Activated CD4-positive, alpha-beta T cell treated with anti-CD3 and anti-CD28 coated beads, Interleukin-2, Interleukin-6, amounts not matched to agents 100 ng/mL and 50 ng/mL, durations not matched to agents 16 hours and 8 hours (primary cell): ENCODE results near the gene FBLN2.

Source experiments
- DNase-seq: peaks from one replicate; pipeline ENCODE4 v3.0.0-alpha.2; 2020

Gene FBLN2

DNA sequence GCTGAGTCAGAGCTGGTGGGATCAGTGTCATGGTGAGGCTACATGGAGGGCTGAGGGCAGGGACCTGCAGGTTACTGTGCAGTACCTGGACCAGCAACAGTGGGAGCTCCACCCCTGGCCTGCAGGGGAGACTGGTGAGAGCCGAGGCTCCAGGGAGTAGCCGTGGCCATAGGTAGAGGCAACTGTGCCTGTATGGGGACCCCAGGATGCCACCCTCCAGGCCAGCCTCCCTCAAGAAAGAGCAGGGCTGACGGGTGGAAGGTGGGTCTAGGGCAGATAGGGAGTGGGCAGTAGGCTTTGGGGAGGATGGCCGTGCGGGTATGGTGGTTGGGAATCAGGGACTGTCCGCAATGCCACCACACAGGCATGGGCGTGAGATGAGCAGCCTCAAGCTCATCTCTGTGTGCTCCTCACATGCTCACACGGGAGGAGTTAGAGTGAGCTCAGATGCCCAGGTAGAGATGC, 35.5 kb downstream of the FBLN2 start:
- no peak for DNase-seq

DNA sequence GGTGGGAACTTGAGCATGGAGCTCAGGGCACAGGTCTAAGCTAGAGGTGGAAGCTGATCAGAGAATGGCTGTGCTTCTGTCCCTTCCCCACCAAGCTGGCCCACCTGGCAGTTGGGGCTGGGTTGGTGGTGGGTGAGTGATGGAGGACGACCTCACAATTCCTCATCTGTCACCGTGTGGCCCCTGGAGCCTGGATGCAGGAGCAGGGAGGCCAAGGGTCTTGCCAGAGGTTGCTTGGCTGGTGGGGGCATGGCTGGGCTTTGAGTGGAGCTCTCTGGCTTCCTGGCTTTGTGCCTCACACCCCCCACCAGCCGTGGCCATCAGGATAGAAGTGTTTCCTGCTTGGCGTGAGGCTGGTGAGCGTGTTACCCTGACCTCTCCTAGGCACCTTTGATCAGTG, 36.0 kb downstream of the FBLN2 start:
- DNase-seq = no peak

DNA sequence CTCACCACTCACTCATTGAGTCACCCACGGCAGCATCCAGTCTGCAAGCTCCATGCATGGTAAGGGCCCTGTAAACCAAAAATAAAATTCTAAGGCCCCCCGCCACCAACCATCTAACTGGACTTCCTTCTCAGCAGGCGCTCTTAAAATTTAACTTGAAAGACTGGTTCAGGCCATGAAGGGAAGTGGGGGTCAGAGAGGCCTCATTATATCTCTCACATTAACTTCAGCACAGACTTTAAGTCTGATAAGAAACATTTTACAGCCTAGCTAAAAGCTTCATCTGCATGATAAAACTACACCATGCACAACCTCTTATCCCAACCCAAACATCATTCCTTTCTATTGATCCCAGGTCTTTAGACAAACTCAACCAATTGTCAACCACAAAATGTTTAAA, 38.5 kb downstream of the FBLN2 start:
- no peak for DNase-seq

DNA sequence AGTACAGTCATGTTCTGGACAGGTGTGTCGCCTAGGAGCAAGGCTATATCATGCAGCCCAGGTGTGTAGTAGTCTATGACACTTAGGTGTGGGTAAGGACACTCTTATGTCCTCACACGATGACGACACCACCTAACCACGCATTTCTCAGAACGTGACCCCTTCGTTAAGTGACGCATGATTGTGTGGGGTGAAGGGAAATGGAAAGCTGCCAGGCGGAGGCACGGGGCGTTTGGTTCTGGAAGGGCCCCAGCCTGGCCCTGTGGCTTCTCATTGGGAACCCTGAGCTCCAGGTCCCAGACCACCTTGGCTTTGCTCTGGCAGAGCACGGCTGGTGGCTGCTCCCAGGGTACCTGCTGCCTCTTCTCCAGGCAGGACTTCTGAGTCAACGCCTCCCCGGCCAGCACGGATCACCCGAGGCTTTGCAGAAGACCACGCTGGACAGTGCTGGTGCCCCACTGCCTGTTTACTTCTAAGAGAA, 39.3 kb downstream of the FBLN2 start:
- no peak for DNase-seq

DNA sequence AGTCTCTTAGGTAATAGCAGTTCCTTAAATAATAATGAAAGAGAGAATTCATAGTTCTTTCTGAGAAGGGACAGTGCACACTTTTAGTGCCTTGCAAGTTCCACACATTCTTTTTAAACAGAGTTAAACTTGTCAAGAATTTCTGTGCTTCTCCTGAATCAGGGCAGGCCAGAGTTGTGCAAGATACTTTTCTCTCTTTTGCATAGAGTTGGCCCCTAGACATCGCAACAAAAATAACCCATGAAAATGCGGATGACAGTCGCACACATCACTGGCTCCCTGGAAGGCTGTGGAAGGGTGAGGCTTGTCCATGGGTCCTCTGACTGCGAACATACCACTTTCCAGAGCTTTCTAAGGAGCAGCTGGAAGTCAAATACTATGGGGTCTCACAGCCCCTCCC, 40.1 kb downstream of the FBLN2 start:
- DNase-seq = no peak

DNA sequence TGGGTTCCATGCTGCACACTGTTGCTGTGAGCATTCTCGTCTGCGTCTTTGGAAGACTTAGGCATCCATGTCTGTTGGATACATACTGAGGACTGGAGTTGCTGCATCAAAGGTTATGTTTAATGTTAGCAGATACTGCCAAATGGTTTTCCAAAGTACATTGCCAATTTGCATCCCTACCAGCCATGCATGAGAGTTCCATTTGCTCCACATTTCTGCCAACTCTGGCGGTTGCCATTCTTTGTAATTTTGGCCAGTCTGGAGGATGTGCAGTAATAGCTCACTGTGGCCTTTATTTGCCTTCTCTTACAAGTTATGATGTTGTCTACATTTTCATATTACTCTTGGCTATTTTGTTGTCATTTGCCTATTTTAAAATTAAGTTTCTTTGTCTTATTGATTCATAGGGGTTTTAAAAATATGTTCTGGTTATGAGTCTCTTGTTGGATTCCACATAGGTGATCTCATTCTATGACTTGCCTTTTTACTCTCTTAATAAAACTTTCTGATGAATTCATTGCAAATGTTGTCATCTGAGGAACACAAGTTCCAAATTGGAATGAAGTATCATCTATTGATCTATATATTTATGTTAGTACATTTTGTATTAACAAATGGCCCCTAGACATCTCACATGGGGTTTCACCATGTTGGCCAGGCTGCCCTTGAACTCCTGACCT, 42.1 kb downstream of the FBLN2 start:
- DNase-seq = no peak

DNA sequence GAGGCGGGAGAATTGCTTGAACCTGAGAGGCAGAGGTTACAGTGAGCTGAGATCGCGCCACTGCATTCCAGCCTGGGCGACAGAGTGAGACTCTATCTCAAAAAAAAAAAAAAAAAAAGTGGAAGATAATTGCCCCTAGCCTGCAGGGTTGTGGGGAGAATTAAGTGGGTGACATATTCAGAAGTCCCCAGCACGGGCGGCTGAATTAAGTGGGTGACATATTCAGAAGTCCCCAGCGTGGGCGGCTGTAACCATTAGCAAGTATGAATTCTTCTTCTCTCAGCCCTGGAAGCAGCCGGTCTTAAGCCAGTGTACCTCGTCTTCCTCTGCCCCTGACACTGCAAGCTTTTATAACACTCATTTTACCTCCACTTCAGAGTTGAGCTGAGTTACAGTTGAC, 44.7 kb downstream of the FBLN2 start:
- DNase-seq = no peak

DNA sequence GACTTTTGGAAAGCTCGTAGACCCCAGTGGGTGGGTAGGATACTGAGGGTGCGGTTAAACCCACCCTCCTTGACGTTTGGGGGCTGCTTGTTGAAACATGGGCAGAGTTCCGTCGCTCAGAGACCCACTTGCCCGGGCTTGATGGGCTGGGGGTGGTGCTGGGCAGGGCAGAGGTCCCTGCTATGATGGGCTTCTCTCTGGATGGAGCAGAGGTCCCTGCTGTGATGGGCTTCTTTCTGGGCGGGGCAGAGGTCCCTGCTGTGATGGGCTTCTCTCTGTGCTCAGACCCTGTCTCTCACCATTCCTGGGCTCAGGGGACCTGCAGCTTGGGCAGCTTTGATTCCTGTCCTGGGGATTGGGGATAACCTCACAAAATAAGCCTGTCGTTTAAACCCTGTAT, 45.2 kb downstream of the FBLN2 start:
- DNase-seq = no peak

DNA sequence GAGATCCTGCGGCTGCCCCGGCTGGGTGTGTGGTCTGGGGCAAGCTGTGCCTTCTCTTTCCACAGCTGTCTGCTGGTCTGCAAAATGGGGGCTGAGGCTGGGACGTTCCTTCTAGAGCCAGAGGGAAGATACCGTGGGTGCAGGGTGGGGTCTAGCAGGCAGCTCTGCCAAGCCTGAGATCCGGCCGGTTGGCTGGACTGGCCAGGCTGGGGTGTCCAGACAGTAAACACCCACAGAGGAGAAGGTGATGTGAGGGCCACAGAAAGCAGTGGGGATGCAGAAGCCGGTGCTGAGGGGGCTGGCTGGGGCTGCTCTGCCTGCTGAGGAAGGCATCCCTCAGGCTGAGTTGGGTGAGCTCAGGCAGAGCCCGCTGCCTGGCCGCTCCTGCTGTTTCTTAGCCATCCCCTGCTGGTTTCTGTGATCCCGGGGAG, 46.1 kb downstream of the FBLN2 start:
- no peak for DNase-seq

DNA sequence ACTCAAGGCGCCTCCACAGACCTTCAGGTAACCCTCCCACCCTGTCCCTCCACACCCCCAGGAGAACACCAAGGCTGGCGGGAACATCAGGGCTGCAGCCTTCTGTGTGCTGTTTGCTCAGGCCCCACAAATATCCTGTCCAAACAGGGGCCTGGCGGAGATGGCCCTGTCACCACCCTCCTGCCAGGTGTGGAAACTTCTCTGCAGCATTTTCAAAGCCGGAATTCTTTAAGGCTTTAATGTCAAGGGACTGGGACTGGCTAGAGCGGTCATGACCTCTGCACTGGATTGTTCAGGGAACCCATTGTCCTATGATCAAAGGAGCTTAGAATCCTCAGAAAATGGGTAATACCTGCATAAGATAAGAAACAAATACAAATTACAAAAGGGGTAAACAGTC, 46.6 kb downstream of the FBLN2 start:
- no peak for DNase-seq

DNA sequence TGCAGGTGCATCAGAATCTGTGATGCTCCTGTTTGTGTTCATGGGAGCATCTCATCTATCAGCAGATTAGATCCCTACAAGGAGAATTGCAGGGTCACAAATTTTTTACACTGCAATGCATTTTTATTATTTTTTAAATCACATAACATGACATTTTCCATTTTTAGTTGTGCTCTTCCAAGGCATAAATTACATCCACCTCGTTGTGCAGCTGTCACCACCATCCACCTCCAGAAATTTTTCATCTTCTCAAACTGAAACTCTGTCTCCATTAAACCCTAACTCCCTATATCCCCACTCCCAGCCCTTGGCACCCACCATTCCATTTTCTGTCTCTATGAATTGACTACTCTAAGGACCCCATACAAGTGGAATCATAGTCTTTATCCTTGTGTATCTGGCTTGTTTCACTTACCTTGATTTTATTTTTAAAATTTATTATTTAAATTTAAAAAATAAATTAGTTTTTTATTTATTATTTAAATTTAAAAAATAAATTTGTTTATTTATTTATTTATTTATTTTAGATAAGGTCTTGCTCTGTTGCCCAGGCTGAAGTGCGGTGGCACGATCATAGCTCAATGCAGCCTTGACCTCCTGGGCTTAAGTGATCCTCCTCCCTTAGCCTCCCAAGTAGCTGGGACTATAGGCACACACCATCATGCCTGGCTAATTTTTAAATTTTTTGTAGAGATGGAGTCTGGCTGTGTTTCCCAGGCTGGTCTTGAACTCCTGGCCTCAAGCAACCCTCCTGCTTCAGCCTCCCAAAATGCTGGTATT, 47.7 kb downstream of the FBLN2 start:
- DNase-seq = no peak

DNA sequence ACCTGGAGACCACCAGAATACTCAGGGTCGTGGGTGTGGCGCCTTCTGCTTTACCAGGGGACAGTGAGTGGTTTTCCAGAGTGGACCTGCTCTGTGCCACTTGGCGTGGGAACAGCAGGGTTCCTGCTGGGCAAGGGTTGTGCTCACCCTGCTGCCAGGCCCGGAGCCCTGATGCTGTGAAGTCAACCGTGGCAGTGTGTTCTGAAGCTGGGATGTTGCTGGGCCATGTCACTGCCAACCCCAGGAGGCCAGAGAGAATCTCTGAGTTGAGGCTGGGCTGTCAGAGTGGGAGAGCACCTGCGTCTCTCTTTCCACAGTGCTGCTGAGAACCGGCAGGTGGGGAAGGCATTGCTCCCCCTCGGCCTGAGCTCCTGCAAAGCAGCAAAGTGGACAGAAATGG, 48.7 kb downstream of the FBLN2 start:
- no peak for DNase-seq

DNA sequence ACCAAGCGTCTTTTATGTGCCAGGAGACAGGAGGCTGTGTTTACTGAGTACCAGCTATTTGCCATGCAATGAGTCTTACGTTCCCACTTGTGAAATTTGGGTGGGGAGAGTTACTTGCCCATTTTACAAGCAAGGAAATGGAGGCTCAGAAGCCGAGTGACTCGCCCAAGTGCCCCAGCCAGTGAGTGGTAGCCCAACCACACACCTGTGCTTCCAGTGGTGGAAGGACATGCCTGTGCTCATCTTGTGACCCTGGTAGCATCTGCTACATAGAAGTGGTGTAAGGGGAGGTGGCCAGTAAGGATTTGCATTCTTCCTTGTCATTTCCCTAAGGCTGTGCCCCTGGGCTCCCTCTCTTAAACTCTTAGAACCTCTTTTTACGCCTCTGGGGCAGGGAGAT, 49.3 kb downstream of the FBLN2 start:
- no peak for DNase-seq

DNA sequence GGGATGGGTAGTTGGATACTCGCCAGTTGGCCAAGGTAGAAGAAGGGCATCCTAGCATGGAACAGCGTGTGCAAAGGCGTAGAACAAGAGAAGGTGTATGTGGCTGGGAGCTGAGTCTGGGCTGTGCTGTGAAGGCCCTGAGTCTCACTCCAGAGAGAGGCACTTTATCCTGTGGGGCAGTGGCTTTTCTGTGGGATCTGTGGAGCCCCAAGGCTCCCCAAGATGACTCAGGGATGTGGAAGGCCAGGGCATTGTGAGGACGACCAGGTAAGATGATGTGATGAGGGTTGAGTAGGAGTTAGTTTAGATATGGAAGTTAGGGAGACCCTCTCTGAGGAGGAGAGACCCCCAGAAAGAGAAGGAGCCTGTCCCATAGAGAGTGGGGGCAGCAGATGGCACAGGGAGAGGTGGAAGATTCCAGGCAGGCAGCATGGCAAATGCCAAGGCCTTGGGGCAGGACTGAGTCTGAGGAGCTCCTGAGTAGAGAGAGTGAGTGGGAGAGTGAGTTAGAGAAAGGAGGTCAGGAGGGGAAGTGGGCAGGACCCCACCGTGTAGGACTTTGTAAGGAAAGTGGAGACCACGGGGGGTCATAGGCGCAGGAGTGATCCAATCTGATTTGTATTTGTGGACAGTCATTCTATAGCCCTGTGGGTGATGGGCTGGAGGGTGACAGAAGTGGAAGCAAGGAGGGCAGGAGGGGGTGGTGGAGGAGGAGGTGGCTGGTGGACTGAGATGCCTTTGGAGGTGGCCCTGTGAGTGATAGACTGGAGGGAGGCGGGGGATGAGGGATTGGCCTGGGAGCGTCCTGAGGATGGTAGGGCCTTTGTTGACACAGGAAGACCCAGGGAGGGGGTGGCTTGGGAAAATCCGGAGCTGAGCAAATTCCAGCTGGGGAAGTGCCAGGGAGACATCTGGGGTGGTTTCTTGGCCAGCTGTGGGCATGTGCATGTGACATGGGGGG, 50.3 kb downstream of the FBLN2 start:
- no peak for DNase-seq

DNA sequence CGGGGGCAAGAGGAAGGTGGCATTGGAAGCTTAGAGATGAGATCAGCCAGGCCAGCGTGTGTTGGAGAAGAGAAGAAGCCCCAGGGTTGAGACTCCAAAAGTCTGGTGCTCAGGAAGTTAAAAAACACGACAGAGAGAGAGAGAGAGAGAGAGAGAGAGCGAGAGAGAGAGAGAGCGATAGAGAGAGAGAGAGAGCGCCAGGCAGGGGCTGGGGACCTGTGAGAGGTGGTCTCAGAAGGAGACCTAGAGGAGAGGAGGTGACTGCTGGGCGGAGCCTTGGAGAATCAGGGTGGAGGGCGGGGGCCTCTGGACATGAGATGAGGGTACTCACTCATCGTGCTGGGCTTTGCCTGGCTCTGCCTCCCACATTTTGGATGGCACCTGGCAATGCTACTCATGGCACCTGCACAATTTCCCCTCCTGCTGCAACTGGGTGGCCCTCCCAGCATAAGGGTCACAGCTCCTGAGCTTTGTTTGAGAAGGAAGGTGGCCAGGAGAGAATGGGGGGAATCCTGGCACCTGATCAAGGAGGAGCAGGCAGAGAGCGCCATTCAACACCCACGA, 51.0 kb downstream of the FBLN2 start:
- no peak for DNase-seq

DNA sequence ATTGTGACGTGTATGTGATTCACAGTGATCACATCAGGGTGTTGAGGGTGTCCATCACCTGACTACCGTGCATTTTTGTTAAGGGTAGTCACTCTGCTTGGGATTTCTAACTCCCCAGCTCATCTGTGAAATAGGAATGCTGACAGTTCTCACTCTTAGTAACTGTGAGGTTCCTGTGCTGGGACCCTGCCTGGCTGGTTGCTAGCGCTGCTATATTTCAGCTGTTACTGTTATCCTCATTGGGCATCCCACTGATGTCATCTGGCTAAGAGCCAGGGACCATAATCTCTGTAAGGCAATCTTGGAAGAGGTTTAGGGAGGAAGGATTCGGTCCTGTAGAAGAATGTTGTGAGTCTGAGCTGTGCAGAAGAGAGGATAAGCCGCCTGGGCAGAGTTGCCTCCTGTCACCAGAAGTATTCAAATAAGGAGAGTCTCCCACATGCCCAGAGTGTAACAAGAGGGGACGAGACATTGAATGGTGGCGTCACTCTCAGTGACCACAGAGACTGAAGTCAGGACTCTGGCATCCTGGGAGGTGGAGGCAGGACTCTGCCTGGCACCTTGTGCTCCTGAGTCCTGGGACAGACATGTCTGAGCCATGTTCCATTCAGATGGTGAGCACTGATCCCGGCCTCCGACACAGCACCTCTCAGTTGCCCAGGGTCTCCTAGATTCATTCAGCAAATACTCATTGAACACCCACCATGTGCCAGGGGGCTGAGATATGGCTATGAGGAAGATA, 52.2 kb downstream of the FBLN2 start:
- DNase-seq = no peak

DNA sequence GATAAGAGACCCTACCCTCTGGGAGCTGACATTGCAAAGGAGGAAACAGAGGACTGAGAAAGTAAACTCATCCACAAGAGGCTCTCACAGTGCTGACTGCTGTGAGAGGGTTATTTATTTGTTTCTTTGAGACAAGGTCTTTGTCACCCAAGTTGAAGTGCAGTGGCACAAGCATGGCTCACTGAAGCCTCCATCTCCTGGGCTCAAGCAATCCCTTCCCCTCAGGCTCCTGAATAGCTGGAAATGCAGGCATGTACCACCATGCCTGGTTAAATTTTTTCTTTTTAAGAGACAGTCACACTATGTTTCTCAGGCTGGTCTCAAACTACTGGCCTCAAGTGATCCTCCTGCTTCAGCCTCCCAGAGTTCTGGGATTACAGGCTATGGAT, 52.8 kb downstream of the FBLN2 start:
- DNase-seq = no peak

DNA sequence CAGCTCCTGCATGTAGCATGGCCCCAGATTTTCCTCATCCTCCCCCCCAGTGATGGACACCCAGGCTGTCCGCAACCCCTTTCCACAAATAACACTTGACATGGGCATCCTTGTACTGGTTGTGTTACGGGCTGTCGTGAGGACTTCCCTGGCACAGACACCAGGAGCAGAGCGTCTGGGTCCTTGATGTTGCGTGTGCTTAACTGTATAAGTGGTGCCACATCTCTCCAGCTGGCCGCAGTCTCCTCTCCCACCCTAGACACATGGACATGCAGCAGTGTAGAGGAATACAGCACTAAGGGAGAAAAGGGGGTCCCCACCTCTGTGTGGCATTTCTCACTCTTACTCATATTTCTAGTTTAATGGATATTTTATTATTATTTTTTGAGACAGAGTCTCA, 56.6 kb downstream of the FBLN2 start:
- DNase-seq = no peak

DNA sequence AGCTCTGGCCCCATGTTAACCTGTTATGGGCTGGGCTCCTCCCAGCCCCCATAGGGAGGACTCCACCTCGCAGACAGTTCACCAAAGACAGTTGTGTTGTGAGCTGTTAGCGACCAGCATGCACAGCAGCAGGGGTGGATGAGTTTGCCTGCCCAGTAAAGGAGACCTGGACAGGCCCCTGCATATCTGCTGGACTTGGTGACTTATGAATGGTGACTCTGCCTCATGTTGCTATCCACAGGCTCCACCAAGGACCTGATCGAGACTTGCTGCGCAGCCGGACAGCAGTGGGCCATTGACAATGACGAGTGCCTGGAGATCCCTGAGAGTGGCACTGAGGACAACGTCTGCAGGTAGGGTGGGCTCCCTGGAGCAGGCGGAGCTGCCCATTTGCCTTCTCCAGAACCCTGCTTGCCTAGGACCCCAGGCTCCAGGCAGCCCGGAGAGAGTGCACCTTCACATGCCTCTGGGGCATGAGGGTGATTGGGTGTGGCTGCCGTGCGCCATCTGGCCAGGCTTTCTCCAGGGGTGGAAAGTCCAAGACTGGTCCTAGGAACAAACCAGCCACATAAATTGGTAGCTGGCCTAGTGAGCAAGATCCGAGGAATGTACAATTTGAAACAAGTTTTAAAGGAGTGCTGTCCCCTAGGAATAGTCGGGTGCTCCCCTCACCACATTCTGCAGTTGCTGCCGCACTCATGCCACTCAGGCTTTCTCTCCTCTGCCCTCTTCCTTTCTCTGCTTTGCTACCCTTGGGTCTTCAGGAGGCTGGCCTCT, 59.1 kb downstream of the FBLN2 start:
- DNase-seq = no peak

DNA sequence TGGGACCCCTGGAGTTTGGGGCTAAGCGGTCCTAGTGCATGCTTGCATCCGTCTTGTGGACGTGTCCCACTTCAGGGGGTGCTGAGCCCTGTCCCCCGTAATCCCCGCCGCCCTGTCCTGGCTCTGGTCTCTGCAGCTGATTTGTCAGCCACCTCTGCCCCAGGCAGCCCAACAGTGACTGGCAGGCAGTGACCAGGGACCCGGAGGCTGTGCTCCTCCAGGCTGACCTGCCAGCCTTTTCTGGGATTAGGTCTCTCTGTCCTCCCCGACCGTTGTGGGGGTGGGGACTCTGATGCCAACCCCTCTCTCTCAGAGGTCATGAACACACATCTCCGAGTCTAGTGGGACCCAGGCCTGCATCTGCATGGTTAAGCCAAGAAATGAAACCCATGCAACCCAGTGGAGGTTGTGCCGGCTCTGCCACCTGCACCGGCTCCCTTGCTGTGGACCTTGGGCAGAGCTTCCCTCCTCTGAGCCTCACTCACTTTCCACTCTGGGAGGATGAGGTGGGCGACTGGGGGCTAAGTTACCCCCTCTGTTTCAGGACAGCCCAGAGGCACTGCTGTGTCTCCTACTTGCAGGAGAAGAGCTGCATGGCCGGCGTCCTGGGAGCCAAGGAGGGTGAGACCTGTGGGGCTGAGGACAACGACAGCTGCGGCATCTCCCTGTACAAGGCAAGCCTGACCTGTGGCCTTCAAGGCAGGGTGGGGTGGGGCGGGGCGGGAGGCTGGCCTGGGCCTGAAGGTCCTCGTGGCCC, 60.2 kb downstream of the FBLN2 start:
- no peak for DNase-seq
